ENCODE results near the gene FBXL16. TPM values are rescaled to one million over a fixed set of nuclear protein-coding genes. Genes with fewer than 3 reads are reported as not detected.
A peak's percentile ranks its signal among the peaks of the same experiment; 100 is the strongest.

FBXL16 gene
- total and polyA plus RNA-seq, 2 of the 13 experiments (the other 11 are each of a cell fraction or from before 2014, with no cell fraction given): 0.22 to 2.0 TPM

DNA sequence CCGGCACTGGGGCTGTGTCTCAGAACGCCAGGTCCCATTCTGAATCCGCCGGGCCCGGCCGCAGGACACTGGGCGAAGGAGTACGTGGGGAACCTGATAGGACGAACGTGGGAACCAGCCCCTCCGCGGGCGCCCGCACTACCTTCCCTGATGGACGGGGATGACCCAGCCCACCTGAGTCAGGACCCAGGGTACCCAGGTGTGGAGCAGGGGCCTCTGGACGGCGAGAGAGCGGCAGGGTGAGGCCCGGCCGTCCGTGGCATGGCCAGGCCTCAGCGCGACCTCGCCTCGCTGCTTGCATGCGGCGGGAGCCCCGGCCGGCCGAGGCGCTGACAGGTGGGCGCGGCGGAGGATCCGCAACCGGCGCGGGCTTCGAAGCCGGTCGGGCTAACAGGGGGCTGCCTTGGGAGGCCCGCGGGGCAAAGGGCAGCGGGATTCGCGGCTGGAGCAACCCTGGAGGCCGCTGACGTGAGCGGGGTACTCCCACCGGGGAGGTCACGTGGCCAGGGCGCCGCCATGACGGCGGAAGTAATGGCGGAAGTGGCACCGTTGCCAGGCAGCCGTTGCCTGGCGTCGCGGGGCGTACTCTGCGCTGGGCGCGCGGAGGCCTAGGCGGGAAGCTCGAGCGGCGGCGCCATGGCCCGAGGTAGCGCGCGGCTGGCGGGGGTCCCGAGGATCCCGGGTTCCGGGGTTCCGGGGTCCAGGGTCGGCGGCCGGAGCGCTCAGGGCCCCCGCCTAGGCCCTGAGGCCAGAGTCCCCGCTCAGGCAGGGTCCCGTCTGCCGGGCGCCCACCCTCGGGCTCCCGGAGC lies 56.6 kb downstream of the FBXL16 start, which contains the start of gene WDR90 (continued):
- no peak for TF ChIP-seq ZUFSP (CRISPR knock-in tag; IDR thresholded peaks at IDR 0.05; ENCODE audit: borderline replicate concordance)
- peak; percentile 96; the same call in 1 of the 2 replicates for TF ChIP-seq ZSCAN20 (CRISPR knock-in tag; IDR thresholded peaks at IDR 0.05; ENCODE audit: borderline replicate concordance)
- peak; percentile 28; the same call in 1 of the 2 replicates for TF ChIP-seq SP5 (CRISPR knock-in tag; IDR thresholded peaks at IDR 0.05; ENCODE audit: borderline replicate concordance, low read depth)
- TF ChIP-seq ZNF740 (CRISPR knock-in tag; IDR thresholded peaks at IDR 0.05): peak; percentile 27; the same call in 1 of the 2 replicates
- TF ChIP-seq, protein P1, sequence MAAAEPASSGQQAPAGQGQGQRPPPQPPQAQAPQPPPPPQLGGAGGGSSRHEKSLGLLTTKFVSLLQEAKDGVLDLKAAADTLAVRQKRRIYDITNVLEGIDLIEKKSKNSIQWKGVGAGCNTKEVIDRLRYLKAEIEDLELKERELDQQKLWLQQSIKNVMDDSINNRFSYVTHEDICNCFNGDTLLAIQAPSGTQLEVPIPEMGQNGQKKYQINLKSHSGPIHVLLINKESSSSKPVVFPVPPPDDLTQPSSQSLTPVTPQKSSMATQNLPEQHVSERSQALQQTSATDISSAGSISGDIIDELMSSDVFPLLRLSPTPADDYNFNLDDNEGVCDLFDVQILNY (CRISPR knock-in tag; conservative IDR thresholded peaks at IDR 0.05): peak; percentile 92
- no peak for TF ChIP-seq ZSCAN12 (CRISPR knock-in tag; IDR thresholded peaks at IDR 0.05)
- peak; percentile 73 for TF ChIP-seq ELF3 (CRISPR knock-in tag; IDR thresholded peaks at IDR 0.05)
- peak; percentile 93; the same call in 1 of the 2 replicates for TF ChIP-seq ZNF747 (CRISPR knock-in tag; IDR thresholded peaks at IDR 0.05; ENCODE audit: borderline replicate concordance)
- no peak for TF ChIP-seq IKZF4 (CRISPR knock-in tag; IDR thresholded peaks at IDR 0.05; ENCODE audit: borderline replicate concordance, low read depth, not compliant biosample characterization)
- TF ChIP-seq, protein P2, sequence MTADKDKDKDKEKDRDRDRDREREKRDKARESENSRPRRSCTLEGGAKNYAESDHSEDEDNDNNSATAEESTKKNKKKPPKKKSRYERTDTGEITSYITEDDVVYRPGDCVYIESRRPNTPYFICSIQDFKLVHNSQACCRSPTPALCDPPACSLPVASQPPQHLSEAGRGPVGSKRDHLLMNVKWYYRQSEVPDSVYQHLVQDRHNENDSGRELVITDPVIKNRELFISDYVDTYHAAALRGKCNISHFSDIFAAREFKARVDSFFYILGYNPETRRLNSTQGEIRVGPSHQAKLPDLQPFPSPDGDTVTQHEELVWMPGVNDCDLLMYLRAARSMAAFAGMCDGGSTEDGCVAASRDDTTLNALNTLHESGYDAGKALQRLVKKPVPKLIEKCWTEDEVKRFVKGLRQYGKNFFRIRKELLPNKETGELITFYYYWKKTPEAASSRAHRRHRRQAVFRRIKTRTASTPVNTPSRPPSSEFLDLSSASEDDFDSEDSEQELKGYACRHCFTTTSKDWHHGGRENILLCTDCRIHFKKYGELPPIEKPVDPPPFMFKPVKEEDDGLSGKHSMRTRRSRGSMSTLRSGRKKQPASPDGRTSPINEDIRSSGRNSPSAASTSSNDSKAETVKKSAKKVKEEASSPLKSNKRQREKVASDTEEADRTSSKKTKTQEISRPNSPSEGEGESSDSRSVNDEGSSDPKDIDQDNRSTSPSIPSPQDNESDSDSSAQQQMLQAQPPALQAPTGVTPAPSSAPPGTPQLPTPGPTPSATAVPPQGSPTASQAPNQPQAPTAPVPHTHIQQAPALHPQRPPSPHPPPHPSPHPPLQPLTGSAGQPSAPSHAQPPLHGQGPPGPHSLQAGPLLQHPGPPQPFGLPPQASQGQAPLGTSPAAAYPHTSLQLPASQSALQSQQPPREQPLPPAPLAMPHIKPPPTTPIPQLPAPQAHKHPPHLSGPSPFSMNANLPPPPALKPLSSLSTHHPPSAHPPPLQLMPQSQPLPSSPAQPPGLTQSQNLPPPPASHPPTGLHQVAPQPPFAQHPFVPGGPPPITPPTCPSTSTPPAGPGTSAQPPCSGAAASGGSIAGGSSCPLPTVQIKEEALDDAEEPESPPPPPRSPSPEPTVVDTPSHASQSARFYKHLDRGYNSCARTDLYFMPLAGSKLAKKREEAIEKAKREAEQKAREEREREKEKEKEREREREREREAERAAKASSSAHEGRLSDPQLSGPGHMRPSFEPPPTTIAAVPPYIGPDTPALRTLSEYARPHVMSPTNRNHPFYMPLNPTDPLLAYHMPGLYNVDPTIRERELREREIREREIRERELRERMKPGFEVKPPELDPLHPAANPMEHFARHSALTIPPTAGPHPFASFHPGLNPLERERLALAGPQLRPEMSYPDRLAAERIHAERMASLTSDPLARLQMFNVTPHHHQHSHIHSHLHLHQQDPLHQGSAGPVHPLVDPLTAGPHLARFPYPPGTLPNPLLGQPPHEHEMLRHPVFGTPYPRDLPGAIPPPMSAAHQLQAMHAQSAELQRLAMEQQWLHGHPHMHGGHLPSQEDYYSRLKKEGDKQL (CRISPR knock-in tag; IDR thresholded peaks at IDR 0.05; ENCODE audit: low read depth): no peak
- TF ChIP-seq ZNF841 (CRISPR knock-in tag; IDR thresholded peaks at IDR 0.05; ENCODE audit: borderline replicate concordance): no peak; the same call in 1 of the 2 replicates
- 0 out of 2 replicates have a peak, but pooled peaks have one; percentile 43 for TF ChIP-seq ZNF337 (CRISPR knock-in tag; IDR thresholded peaks at IDR 0.05; ENCODE audit: borderline replicate concordance, low read depth)
- peak; percentile 74; the same call in 1 of the 2 replicates for TF ChIP-seq ZNF550 (CRISPR knock-in tag; IDR thresholded peaks at IDR 0.05; ENCODE audit: borderline replicate concordance)
- peak; percentile 97 for TF ChIP-seq KDM5B (CRISPR knock-in tag; IDR thresholded peaks at IDR 0.05; ENCODE audit: borderline replicate concordance)
- TF ChIP-seq FOXC1 (CRISPR knock-in tag; IDR thresholded peaks at IDR 0.05; ENCODE audit: borderline replicate concordance): peak; percentile 98
- 0 out of 2 replicates have a peak, but pooled peaks have one; percentile 25 for TF ChIP-seq GATA4 (IDR thresholded peaks at IDR 0.05; ENCODE audit: borderline replicate concordance, low read depth)
- peak; percentile 81; the same call in 1 of the 2 replicates for TF ChIP-seq KAT7 (CRISPR knock-in tag; IDR thresholded peaks at IDR 0.05; ENCODE audit: borderline replicate concordance)
- peak; percentile 94; the same call in 1 of the 2 replicates for TF ChIP-seq ZNF354B (CRISPR knock-in tag; IDR thresholded peaks at IDR 0.05)
- TF ChIP-seq ELF4 (CRISPR knock-in tag; IDR thresholded peaks at IDR 0.05; ENCODE audit: borderline replicate concordance): peak; percentile 60; the same call in 1 of the 2 replicates
